NB4 (cell line): ENCODE data around the gene LDLRAD1.

Experiments used
- CTCF ChIP-seq: IDR thresholded peaks from one replicate; pipeline ENCODE4 v1.5.1; 2012; ENCODE audit warnings: low read depth, low read length
- MAX ChIP-seq: IDR thresholded peaks from 2 replicates; pipeline ENCODE4 v1.6.1; 2011; ENCODE audit warnings: low read depth, low read length
- MYC ChIP-seq: IDR thresholded peaks from 2 replicates; pipeline ENCODE4 v1.6.1; 2011; ENCODE audit warnings: low read depth, low read length
- POLR2A ChIP-seq: IDR thresholded peaks from 2 replicates; pipeline ENCODE4 v1.6.1; 2011; ENCODE audit warnings: mild to moderate bottlenecking; ENCODE audit not compliant: insufficient read length; ENCODE audit errors: extremely low read depth

- TF ChIP-seq CTCF: no peak
- TF ChIP-seq POLR2A: no peak
- no peak for TF ChIP-seq MAX
- TF ChIP-seq MYC: no peak
Observed at GRCh38 chr1:53986458-53986857, 31.5 kb downstream of the LDLRAD1 start.
